Activated CD8-positive, alpha-beta memory T cell treated with anti-CD3 and anti-CD28 coated beads for 4 hours (primary cell): ENCODE measurements around the gene FBXO45.
"Not testable (repeated sequence)": the region's sequence is repeated elsewhere in the genome, so short reads cannot be mapped to it uniquely, and the experiment has no call there.

Experiments
- DNase-seq, 2 donors: peaks; one replicate each; pipeline ENCODE4 v3.0.0-alpha.2; 2020; ENCODE audit warnings: low read depth in 2 of 2

FBXO45 gene

DNA sequence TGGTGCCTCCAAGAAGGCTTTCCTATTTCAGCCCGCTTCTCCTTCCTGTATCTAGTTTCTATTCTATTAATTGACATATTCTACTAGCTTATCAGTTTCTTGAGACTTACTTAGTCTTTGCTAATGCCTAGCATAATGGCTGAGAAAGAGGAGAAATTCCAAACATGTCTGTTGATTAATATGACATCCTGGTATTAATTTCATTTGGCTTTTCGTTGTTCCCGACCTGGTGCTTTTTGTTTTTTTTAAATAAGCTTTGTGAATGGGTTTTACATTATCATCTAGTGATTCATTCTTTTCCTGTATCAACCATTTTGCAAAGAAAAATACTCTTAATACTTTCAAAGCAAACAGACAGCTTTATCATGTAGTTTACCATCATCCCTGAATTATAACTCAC, 13.2 kb upstream of the FBXO45 start:
- DNase-seq = no peak

DNA sequence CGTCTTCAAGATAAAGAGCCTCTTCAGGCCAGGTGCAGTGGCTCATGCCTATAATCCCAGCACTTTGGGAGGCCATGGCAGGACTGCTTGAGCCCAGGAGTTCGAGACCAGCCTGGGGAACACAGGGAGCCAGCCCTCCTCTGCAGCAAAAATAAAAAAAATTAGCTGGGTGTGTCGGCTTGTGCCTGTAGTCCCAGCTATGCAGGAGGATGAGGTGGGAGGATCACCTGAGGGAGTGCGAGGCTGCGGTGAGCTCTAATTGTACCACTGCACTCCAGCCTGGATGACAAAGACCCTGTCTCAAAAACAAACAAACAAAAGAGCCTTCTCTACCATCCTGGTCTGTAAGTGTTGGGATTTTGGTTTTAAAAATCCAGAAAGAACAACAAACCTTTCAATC, 11.2 kb upstream of the FBXO45 start:
- no peak for DNase-seq

DNA sequence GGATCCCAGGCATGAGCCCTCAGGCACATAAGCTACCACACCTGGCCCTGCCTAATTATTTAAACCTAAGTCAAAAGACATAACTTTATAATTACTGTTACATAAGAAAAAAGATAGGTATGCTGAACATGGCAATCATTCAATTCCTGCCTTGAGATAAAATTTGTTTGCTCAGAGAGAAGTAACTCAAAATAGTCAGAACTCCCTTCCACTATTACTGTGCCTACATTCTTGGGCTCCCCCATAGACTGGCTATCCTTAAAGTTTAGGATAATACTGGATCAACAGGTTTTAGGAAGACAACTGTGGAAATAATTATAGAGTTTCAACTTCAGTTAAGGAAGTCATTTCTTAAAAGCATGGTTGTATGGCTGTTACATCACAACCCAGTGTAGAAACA, 10.0 kb upstream of the FBXO45 start:
- no peak for DNase-seq

GRCh38 chr3:196559826-196560225, 8.6 kb upstream of the FBXO45 start:
- DNase-seq = no peak

GRCh38 chr3:196563721-196564225, 4.7 kb upstream of the FBXO45 start:
- DNase-seq = no peak

GRCh38 chr3:196569003-196569516, 600 bp downstream of the FBXO45 start:
- DNase-seq = peak; percentile 11 to 12

DNA sequence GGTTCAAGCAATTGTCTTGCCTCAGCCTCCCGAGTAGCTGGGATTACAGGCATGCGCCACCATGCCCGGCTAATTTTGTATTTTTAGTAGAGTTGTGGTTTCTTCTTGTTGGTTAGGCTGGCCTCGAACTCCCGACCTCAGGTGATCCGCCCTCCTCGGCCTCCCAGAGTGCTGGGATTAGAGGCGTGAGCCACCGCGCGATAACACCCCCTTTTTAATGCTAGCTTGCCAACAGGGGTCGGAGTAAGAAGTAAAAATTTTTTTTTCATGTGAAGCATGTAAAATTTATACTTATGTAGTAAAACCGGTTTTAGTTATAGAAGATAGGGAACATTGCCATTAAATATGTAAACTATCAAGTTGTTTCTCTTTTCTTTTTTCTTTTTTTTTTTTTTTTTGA, 1.9 kb downstream of the FBXO45 start:
- not testable (repeated sequence) for DNase-seq

DNA sequence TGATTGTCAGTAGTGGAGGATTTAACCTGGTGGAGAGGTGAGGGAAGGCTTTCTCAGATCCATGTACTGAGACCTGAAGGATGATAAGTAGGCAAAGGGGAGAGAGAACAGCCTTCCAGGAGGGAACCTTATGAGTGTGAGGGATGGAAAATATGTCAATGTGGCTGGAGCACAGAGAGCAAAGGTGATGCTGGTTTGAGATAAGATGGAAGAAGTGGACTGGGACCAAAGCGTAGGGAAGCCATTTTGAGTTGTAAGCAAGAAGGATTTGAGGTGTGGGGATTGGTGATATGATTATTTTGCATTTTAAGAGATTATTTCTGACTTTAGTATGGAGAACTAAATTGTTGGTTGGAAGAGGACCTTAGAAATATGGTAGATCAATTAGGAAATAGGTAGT, 3.9 kb downstream of the FBXO45 start:
- DNase-seq = no peak

DNA sequence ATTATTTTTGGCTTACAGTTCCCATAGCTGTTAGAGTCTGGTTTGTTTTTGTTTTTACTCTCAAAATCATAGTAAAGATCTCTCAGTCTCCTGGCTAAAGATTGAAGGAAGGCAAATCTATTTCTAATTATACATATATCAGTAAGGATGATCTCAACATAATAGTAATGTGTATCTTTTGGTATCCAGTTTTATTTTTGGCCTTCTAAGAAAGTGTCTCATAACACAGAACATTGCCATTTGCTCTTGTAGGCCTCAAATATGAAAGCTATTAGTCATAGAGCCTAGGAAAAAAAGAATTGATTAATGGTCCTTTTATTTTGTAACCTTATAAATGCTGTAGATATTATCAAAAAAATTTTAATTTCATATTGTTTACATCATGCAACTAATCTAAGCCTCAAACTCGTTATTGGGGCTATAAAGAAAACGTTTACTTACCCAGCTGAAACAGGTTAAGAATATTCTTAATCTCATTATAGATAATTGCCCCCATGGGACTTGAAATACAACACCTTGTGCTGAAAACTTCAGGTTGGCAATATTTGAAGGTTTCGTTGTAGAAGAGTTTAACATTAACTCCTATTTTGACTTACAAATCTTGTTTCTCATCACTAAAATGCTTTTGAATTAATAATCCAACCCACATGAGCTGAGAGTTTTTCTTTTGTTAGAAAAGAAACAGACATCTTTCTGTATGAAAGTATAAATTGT, 16.7 kb downstream of the FBXO45 start:
- no peak for DNase-seq

DNA sequence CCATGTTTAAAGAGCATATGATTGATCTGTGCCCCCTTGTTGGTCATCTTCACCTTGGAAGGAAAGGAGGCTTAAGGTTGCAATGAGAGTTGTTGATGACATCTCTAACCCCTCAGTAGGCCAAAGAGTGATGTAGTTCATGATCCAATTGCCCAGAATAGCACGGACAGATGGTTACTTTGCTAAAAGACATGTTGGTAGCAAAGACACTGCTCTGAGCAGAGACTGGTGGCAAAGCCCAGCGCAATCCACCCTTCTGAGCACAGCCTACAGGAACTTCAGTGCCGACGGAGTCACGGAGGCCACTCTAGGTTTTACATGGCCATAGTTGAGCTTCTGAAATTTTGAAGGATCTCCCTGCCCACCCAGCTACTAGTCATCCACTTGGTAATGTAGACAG, 21.8 kb downstream of the FBXO45 start:
- no peak for DNase-seq

DNA sequence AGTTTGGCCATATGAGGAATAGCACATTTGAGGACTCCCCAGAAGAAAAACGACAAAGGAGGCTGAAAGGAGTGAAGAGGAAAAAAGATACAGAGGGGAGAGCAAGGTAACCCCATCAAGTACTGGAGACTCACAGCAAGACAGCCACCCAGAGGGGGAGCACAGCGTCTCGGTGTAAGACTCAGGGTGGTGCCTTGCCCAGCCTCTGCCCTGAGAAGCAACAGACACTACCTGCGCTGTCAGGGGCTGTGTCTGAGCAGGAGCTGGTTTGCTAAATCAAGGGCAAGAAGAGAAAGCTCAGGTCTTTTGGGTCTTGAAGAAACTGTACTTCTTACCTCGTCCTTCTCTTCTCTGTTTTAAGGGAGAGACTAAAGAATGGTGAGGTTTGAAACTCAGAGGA, 27.9 kb downstream of the FBXO45 start:
- no peak for DNase-seq

DNA sequence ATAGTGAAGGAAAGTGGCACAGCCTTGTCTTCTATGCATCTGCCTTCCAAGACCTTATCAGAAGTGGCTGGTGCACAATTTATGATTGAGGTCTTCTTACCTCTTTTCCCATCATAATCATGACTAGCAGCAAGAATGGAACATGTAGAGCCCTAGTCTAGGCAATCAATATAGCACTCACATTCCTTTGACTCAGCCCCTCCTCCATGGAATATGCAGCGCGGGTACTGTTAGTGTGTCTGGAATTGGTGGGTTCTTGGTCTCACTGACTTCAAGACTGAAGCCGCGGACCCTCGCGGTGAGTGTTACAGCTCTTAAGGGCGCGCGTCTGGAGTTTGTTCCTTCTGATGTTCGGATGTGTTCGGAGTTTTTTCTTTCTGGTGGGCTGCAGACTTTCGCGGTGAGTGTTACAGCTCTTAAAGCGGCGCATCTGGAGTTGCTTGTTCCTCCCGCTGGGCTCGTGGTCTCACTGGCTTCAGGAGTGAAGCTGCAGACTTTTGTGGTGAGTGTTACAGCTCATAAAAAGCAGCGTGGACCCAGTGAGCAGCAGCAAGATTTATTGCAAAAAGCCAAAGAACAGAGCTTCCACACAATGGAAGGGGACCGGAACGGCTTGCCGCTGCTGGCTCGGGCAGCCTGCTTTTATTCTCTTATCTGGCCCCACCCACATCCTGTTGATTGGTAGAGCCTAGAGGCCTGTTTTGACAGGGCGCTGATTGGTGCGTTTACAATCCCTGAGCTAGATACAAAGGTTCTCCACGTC, 29.7 kb downstream of the FBXO45 start:
- DNase-seq = not testable (repeated sequence)

- no peak for DNase-seq
Observed at GRCh38 chr3:196599734-196600128, 31.3 kb downstream of the FBXO45 start.

- DNase-seq = no peak
Observed at GRCh38 chr3:196600359-196600758, 31.9 kb downstream of the FBXO45 start.

GRCh38 chr3:196602673-196603072, 34.2 kb downstream of the FBXO45 start:
- no peak for DNase-seq

DNA sequence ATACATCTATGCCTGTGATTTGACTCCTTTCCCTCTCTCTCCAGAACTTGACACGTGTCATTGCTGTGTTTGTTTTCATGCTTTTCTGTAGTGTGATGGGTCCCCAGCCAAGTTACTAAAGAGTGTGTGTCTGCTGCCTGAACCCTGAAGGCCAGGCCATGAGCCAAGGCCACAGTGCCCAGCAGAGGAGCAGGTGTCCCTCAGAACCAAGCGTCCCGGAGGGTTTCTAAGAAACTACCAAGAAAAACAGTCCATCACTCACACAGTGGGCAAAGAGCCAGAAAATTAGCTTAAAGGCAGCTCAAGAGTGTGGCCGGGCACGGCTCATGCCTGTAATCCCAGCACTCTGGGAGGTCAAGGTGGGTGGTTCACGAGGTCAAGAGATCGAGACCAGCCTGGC, 35.2 kb downstream of the FBXO45 start:
- no peak for DNase-seq

- peak in 1 of 2 donors; percentile 11 for DNase-seq
Observed at GRCh38 chr3:196604548-196604947, 36.1 kb downstream of the FBXO45 start.

- DNase-seq = no peak
Observed at GRCh38 chr3:196608693-196609092, 40.2 kb downstream of the FBXO45 start.

DNA sequence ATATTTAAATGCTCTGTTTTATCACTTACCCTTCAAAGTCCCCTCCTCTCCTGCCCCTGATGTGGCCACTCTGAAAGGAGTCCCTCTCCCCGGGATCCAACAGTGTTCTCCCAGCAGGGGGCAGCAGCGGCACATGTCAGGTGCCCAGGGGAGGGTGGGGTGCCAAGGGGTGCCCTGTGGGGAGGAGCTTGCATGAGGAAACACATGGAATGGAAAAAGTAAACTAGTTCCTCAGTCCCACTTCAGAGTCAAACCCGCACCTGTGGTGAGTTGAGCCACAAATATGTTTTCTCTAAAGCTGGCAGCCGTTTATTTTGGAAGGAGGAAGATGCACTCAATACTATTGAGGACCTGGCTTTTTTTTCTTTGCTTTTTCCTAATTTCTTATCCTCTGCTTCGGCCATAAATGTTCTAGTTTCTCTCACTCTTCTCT, 40.9 kb downstream of the FBXO45 start:
- DNase-seq = peak; percentile 88 to 93

DNA sequence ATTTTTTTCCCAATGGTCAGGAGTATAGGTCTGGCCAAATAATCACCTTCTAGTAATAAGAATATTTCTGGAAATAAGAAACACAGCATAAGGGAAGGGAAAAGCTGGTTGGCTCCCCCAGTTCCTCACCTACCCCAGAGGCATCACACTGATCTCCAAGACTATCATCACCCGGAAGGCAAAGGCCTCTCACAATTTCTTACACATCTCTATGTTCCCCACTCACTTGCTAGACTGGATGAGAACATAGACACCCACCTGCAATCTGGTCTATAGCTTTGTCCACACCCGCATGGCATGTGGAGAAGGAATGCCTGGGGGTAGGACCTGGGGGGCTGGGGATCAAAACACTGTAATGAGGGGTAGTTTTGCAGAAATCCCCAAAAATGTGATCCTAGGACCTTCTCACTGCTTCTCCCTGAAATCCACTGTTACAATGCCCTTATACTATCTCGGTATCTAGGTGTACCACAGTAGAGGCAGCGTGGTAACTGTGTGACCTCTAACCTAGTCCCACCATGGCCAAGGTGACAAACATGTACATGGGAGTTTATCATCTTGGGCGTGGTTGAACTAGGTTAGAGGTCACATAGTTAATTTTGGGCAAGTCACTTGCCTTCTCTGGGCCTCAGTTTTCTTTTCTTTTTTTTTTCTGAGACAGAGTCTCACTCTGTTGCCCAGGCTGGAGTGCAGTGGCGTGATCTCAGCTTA, 41.5 kb downstream of the FBXO45 start:
- DNase-seq = no peak

GRCh38 chr3:196611761-196612483, 43.5 kb downstream of the FBXO45 start:
- DNase-seq = no peak

DNA sequence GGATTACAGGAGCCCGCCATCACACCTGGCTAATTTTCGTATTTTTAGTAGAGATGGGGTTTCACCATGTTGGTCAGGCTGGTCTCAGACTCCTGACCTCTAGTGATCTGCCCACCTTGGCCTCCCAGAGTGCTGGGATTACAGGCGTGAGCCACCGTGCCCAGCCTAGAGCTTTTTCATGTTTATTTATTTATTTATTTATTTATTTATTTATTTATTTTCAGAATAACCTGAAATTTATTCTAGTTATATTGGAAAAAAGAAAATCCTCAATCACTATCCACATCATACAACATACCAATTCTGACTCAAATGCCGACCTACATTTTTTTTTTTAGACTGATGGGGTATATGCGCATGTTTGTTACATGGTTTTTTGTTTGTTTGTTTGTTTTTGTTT, 46.8 kb downstream of the FBXO45 start:
- DNase-seq = not testable (repeated sequence)
